Activated T-cell treated with anti-CD3 and anti-CD28 coated beads, Interleukin-2, amount 50 U/mL, for 72 hours (primary cell): ENCODE results near the gene CLIP3. TPM values are rescaled to one million over a fixed set of nuclear protein-coding genes. Genes with fewer than 3 reads are reported as not detected.
"Not testable (repeated sequence)": the region's sequence is repeated elsewhere in the genome, so short reads cannot be mapped to it uniquely, and the experiment has no call there.

Source experiments
- ATAC-seq, 2 donors: fragments of 150-1000 bp; cut with Tn5 transposase; replicated peaks in 1 of 2; 2 replicates each; pipeline ENCODE4 v1.10.0; 2021; ENCODE audit warnings: moderate library complexity in 2 of 2, mild to moderate bottlenecking in 1 of 2
- DNase-seq, 2 donors: peaks; one replicate each; pipeline ENCODE4 v3.0.0; 2021 to 2022; ENCODE audit warnings: mixed read lengths in 1 of 2
- H3K27ac Mint-ChIP-seq: one replicate; pipeline ENCODE4 v1.8.0; 2022; ENCODE audit warnings: mild to moderate bottlenecking, moderate library complexity, mixed read lengths
- H3K27me3 Mint-ChIP-seq: one replicate; pipeline ENCODE4 v1.8.0; 2022; ENCODE audit warnings: low read depth, mixed read lengths
- H3K36me3 Mint-ChIP-seq, 2 donors: one replicate each; pipeline ENCODE4 v1.8.0; 2022; ENCODE audit warnings: mixed read lengths in 2 of 2, mild to moderate bottlenecking in 1 of 2; ENCODE audit not compliant: insufficient read depth in 2 of 2
- H3K4me1 Mint-ChIP-seq: one replicate; pipeline ENCODE4 v1.8.0; 2022; ENCODE audit warnings: low read depth, mixed read lengths
- H3K4me3 Mint-ChIP-seq, 2 donors: one replicate each; pipeline ENCODE4 v1.8.0; 2022; ENCODE audit warnings: mild to moderate bottlenecking in 2 of 2, mixed read lengths in 2 of 2, moderate library complexity in 2 of 2
- H3K9me3 Mint-ChIP-seq, 2 donors: one replicate each; pipeline ENCODE4 v1.8.0; 2022; ENCODE audit warnings: mixed read lengths in 2 of 2
- total RNA-seq, 2 donors: library from RNA; stranded (reverse); gene quantifications; one replicate each; pipeline ENCODE4 v1.2.3, GENCODE V29; 2022

The CLIP3 gene, protein sequence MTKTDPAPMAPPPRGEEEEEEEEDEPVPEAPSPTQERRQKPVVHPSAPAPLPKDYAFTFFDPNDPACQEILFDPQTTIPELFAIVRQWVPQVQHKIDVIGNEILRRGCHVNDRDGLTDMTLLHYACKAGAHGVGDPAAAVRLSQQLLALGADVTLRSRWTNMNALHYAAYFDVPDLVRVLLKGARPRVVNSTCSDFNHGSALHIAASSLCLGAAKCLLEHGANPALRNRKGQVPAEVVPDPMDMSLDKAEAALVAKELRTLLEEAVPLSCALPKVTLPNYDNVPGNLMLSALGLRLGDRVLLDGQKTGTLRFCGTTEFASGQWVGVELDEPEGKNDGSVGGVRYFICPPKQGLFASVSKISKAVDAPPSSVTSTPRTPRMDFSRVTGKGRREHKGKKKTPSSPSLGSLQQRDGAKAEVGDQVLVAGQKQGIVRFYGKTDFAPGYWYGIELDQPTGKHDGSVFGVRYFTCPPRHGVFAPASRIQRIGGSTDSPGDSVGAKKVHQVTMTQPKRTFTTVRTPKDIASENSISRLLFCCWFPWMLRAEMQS
- 1 to 10 TPM; 1.0 to 2.7 TPM for total RNA-seq

GRCh38 chr19:36032251-36033104 lies at the start of gene CLIP3:
Gene CLIP3 (minus strand): TSS chr19:36032873. CDS start chr19:36032357, 516 bp downstream.
- no peaks in the 10 kb centered on the region for H3K9me3 Mint-ChIP-seq
- H3K4me1 Mint-ChIP-seq = peaks cover 30% of the 10 kb centered on the region
- peaks cover 4 to 7% of the 10 kb centered on the region in 2 donors for H3K36me3 Mint-ChIP-seq
- no peaks in the 10 kb centered on the region for H3K27me3 Mint-ChIP-seq
- H3K27ac Mint-ChIP-seq = no peak within 1 kb of the TSS
- peak within 1 kb of the TSS; percentile 61 to 68 for H3K4me3 Mint-ChIP-seq
- ATAC-seq (peak; percentile 40 to 64), DNase-seq (peak; percentile 43 to 50)

DNA sequence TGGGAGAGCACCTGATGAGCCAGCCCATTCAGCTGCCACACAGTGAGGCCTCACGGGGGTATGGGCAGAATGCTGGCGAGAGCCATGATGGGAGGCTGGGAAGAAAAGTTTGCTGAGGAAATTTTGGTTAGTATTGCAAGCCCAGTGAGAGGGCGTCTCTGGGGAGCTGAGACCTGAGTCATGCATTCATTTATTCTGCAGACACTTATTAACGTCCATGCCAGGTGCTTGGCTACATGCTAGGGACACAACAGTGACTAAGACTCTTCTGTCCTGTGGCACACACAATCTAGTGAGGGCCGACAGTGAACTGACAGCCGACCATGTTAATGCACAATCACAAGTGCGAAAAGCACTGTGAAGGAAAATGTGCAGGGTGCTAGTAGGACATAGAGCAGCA lies 49.2 kb upstream of the CLIP3 start:
- Mint-ChIP-seq H3K36me3 (peaks cover 7 to 43% of the 10 kb centered on the region in 2 donors), H3K4me3 (no peak overlapping the region), H3K27ac (no peak overlapping the region), H3K4me1 (no peaks in the 10 kb centered on the region), H3K9me3 (no peaks in the 10 kb centered on the region), H3K27me3 (no peaks in the 10 kb centered on the region)
- DNase-seq = no peak
- no peak for ATAC-seq

DNA sequence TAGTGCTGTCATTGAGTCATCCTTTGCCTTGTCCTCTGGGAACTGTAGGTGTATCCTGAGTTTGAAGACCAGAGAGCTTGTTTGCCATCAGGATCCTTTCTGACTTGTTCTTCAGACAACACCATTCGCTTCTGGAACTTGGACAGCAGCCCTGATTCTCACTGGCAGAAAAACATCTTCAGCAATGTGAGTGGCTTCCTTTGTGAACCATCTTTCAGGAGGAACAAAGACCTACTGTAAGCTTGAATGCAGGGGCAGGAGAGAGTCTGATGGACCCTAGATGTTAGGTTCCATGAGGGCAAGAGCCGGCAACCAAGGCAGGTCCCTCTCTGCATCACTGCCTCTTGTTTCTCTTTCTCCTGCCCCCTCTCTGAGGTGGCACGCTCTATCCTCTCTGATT lies 48.7 kb upstream of the CLIP3 start:
- Mint-ChIP-seq H3K4me1 (no peaks in the 10 kb centered on the region), H3K27me3 (no peaks in the 10 kb centered on the region), H3K36me3 (peaks cover 7 to 43% of the 10 kb centered on the region in 2 donors), H3K9me3 (no peaks in the 10 kb centered on the region), H3K4me3 (no peak overlapping the region), H3K27ac (no peak overlapping the region)
- no peak for ATAC-seq
- no peak for DNase-seq

DNA sequence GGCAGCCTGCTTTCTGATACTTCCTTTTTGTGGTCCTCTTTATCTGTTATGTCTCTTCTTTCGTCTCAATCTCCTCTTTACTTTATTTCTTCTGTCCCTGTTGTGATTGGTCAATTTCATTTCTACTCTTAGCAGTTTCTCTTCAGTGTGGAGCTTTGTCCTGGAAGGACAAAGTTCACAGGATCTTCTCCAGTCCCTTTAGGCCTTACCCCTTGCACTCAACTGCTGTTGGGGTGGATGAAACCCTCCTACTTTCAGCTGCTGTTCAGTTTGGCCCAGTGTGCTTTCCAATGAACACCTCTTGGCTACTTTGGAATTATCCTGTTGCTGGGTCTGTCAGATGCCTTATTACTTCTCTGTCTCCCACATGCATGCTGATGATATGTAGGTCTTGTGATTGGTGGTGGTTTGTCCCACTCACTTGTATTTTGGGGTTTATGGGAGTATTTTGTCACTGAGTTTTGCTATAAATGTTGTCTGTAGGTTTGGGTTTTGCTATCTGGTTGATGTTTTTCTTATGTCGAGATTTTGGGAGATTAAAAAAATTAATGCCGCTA lies 46.8 kb upstream of the CLIP3 start:
- H3K9me3 Mint-ChIP-seq = no peaks in the 10 kb centered on the region
- H3K27me3 Mint-ChIP-seq = no peaks in the 10 kb centered on the region
- H3K36me3 Mint-ChIP-seq = peaks cover 7 to 51% of the 10 kb centered on the region in 2 donors
- DNase-seq (no peak), ATAC-seq (no peak)
- H3K27ac Mint-ChIP-seq = no peak overlapping the region
- H3K4me1 Mint-ChIP-seq = no peaks in the 10 kb centered on the region
- H3K4me3 Mint-ChIP-seq = no peak overlapping the region

- Mint-ChIP-seq H3K27me3 (no peaks in the 10 kb centered on the region), H3K4me3 (no peak overlapping the region), H3K36me3 (peaks cover 2 to 33% of the 10 kb centered on the region in 2 donors), H3K27ac (no peak overlapping the region), H3K4me1 (no peaks in the 10 kb centered on the region), H3K9me3 (no peaks in the 10 kb centered on the region)
- DNase-seq = no peak
- ATAC-seq = no peak
Measured at GRCh38 chr19:36073121-36073876, 40.6 kb upstream of the CLIP3 start.

GRCh38 chr19:36072081-36072480 lies 39.4 kb upstream of the CLIP3 start:
- H3K27ac Mint-ChIP-seq = no peak overlapping the region
- DNase-seq (no peak), ATAC-seq (no peak)
- no peak overlapping the region for H3K4me3 Mint-ChIP-seq
- no peaks in the 10 kb centered on the region for H3K27me3 Mint-ChIP-seq
- H3K4me1 Mint-ChIP-seq = no peaks in the 10 kb centered on the region
- no peaks in the 10 kb centered on the region for H3K9me3 Mint-ChIP-seq
- peaks cover 0 to 32% of the 10 kb centered on the region in 2 donors for H3K36me3 Mint-ChIP-seq

GRCh38 chr19:36068810-36069499 lies 36.3 kb upstream of the CLIP3 start:
- H3K36me3 Mint-ChIP-seq = peaks cover 1 to 25% of the 10 kb centered on the region in 2 donors
- H3K9me3 Mint-ChIP-seq, DNase-seq, H3K27me3 Mint-ChIP-seq, H3K4me1 Mint-ChIP-seq, ATAC-seq, H3K4me3 Mint-ChIP-seq, H3K27ac Mint-ChIP-seq: not testable (repeated sequence)

- Mint-ChIP-seq H3K27me3 (no peaks in the 10 kb centered on the region), H3K4me1 (no peaks in the 10 kb centered on the region), H3K9me3 (no peaks in the 10 kb centered on the region), H3K4me3 (no peak overlapping the region), H3K27ac (no peak overlapping the region), H3K36me3 (peaks cover 1 to 22% of the 10 kb centered on the region in 2 donors)
- ATAC-seq (no peak), DNase-seq (no peak)
Measured at GRCh38 chr19:36067681-36068080, 35.0 kb upstream of the CLIP3 start.

DNA sequence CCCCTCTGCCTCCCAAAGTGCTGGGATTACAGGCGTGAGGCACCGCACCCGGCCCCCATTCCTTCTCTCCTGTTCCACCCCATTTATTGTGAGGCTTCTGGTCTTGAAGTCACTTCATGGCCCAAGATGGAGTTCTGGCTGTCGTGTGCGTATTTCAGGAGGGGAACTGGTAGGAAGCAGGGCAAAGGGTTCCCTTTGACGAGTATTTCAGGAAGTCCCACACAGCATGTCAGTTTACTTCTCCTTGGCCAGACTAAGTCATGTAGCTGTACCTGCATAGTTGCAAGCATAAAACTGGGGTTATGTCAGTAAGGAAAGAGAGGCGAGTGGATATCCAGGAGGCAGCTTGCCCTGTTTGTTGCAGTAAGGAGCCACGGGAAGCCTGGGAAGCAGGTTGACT lies 32.2 kb upstream of the CLIP3 start:
- H3K4me1 Mint-ChIP-seq = no peaks in the 10 kb centered on the region
- no peak overlapping the region for H3K4me3 Mint-ChIP-seq
- ATAC-seq = no peak
- H3K27ac Mint-ChIP-seq = no peak overlapping the region
- no peaks in the 10 kb centered on the region for H3K9me3 Mint-ChIP-seq
- DNase-seq = no peak
- no peaks in the 10 kb centered on the region for H3K27me3 Mint-ChIP-seq
- peaks cover 1 to 18% of the 10 kb centered on the region in 2 donors for H3K36me3 Mint-ChIP-seq

- H3K27ac Mint-ChIP-seq = no peak overlapping the region
- H3K9me3 Mint-ChIP-seq = no peaks in the 10 kb centered on the region
- no peak overlapping the region for H3K4me3 Mint-ChIP-seq
- no peaks in the 10 kb centered on the region for H3K27me3 Mint-ChIP-seq
- H3K36me3 Mint-ChIP-seq = peaks cover 1 to 16% of the 10 kb centered on the region in 2 donors
- DNase-seq (no peak), ATAC-seq (no peak)
- peaks cover 7% of the 10 kb centered on the region for H3K4me1 Mint-ChIP-seq
Measured at GRCh38 chr19:36061367-36061766, 28.7 kb upstream of the CLIP3 start.

GRCh38 chr19:36060430-36060829 lies 27.8 kb upstream of the CLIP3 start:
- Mint-ChIP-seq H3K4me3 (no peak overlapping the region), H3K27me3 (no peaks in the 10 kb centered on the region), H3K36me3 (peaks cover 1 to 14% of the 10 kb centered on the region in 2 donors), H3K27ac (no peak overlapping the region), H3K9me3 (no peaks in the 10 kb centered on the region), H3K4me1 (peaks cover 17% of the 10 kb centered on the region)
- ATAC-seq (peak; percentile 44 to 45), DNase-seq (peak; percentile 24 to 26)
